A549 (cell line): Measurements from ENCODE around the gene ARHGAP32.

Experiments used
- CEBPB ChIP-seq, 2 experiments: fragments of >200 bp in 1 of 2; sonication (Bioruptor Twin) in 1 of 2; formaldehyde crosslinking in 1 of 2; IDR thresholded peaks; 2 replicates each; pipeline ENCODE4 v1.6.1; 2012 to 2016
- CHD2 ChIP-seq: fragments of 150-350 bp; IDR thresholded peaks from 2 replicates; pipeline ENCODE4 v1.6.1; 2014; ENCODE audit warnings: low read length; ENCODE audit not compliant: partially characterized antibody
- HDAC2 ChIP-seq: fragments of 200-600 bp; sonication (generic); IDR thresholded peaks from 2 replicates; pipeline ENCODE4 v1.6.1; 2016
- MAFK ChIP-seq: fragments of 450-650 bp; IDR thresholded peaks from 2 replicates; pipeline ENCODE4 v1.6.1; 2014; ENCODE audit not compliant: partially characterized antibody
- RCOR1 ChIP-seq: fragments of 150-350 bp; IDR thresholded peaks from 2 replicates; pipeline ENCODE4 v1.6.1; 2014; ENCODE audit warnings: antibody characterized with exemption, low read length, low read depth
- TF ChIP-seq, protein P1 (sequence below): fragments of 200-600 bp; sonication (generic); IDR thresholded peaks from 2 replicates; pipeline ENCODE4 v1.6.1; 2016; ENCODE audit warnings: antibody characterized with exemption, mild to moderate bottlenecking, moderate library complexity
- TF ChIP-seq, protein P2 (sequence below): fragments of >200 bp; sonication (Bioruptor Twin); formaldehyde crosslinking; IDR thresholded peaks from 3 replicates; pipeline ENCODE4 v1.5.1; 2016

DNA sequence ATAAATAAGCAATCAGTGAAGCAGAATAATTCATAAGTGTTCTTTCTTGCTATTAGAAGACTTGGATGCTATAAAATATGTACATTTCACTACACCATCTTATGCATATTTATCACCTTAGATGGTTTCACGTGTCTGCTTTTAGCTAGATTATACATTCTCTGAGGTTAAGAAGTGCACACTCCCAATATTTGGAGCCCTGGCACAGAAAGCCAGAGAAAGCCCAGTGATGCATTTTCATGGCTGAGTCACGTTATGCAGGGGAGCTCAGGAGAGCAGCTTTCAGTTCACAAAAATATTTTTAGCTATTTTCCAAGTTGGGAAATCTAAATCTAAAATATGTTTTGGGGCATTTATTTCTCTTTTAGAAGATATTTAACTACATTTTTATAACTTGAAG is 244.4 kb downstream of the ARHGAP32 start:
- TF ChIP-seq HDAC2 (no peak), CHD2 (no peak), MAFK (no peak), CEBPB (IDR thresholded peaks at IDR 0.05) (no peak), RCOR1 (no peak)
- TF ChIP-seq, protein P1, sequence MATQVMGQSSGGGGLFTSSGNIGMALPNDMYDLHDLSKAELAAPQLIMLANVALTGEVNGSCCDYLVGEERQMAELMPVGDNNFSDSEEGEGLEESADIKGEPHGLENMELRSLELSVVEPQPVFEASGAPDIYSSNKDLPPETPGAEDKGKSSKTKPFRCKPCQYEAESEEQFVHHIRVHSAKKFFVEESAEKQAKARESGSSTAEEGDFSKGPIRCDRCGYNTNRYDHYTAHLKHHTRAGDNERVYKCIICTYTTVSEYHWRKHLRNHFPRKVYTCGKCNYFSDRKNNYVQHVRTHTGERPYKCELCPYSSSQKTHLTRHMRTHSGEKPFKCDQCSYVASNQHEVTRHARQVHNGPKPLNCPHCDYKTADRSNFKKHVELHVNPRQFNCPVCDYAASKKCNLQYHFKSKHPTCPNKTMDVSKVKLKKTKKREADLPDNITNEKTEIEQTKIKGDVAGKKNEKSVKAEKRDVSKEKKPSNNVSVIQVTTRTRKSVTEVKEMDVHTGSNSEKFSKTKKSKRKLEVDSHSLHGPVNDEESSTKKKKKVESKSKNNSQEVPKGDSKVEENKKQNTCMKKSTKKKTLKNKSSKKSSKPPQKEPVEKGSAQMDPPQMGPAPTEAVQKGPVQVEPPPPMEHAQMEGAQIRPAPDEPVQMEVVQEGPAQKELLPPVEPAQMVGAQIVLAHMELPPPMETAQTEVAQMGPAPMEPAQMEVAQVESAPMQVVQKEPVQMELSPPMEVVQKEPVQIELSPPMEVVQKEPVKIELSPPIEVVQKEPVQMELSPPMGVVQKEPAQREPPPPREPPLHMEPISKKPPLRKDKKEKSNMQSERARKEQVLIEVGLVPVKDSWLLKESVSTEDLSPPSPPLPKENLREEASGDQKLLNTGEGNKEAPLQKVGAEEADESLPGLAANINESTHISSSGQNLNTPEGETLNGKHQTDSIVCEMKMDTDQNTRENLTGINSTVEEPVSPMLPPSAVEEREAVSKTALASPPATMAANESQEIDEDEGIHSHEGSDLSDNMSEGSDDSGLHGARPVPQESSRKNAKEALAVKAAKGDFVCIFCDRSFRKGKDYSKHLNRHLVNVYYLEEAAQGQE: no peak
- TF ChIP-seq, protein P2, sequence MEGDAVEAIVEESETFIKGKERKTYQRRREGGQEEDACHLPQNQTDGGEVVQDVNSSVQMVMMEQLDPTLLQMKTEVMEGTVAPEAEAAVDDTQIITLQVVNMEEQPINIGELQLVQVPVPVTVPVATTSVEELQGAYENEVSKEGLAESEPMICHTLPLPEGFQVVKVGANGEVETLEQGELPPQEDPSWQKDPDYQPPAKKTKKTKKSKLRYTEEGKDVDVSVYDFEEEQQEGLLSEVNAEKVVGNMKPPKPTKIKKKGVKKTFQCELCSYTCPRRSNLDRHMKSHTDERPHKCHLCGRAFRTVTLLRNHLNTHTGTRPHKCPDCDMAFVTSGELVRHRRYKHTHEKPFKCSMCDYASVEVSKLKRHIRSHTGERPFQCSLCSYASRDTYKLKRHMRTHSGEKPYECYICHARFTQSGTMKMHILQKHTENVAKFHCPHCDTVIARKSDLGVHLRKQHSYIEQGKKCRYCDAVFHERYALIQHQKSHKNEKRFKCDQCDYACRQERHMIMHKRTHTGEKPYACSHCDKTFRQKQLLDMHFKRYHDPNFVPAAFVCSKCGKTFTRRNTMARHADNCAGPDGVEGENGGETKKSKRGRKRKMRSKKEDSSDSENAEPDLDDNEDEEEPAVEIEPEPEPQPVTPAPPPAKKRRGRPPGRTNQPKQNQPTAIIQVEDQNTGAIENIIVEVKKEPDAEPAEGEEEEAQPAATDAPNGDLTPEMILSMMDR: no peak
